DND-41 (cell line): ENCODE results near the gene EOLA2.
"Not testable (repeated sequence)": the region's sequence is repeated elsewhere in the genome, so short reads cannot be mapped to it uniquely, and the experiment has no call there.

ENCODE experiments used
- CTCF ChIP-seq: IDR thresholded peaks from 2 replicates; pipeline ENCODE4 v1.5.1; 2012; ENCODE audit warnings: borderline replicate concordance, low read length, moderate library complexity, mild to moderate bottlenecking; ENCODE audit not compliant: poor library complexity, severe bottlenecking; ENCODE audit errors: extremely low read depth
- EZH2 ChIP-seq: IDR thresholded peaks from 3 replicates; pipeline ENCODE4 v1.6.1; 2012; ENCODE audit warnings: borderline replicate concordance, low read depth, mild to moderate bottlenecking, moderate library complexity, low read length, inconsistent platforms; ENCODE audit not compliant: severe bottlenecking

- TF ChIP-seq EZH2, CTCF: not testable (repeated sequence)
Measured at GRCh38 chrX:149932150-149932549, 6.1 kb downstream of the EOLA2 start.
